ENCODE measurements around the gene VPS50. TPM values are rescaled to one million over a fixed set of nuclear protein-coding genes. Genes with fewer than 3 reads are reported as not detected.

Gene VPS50, protein sequence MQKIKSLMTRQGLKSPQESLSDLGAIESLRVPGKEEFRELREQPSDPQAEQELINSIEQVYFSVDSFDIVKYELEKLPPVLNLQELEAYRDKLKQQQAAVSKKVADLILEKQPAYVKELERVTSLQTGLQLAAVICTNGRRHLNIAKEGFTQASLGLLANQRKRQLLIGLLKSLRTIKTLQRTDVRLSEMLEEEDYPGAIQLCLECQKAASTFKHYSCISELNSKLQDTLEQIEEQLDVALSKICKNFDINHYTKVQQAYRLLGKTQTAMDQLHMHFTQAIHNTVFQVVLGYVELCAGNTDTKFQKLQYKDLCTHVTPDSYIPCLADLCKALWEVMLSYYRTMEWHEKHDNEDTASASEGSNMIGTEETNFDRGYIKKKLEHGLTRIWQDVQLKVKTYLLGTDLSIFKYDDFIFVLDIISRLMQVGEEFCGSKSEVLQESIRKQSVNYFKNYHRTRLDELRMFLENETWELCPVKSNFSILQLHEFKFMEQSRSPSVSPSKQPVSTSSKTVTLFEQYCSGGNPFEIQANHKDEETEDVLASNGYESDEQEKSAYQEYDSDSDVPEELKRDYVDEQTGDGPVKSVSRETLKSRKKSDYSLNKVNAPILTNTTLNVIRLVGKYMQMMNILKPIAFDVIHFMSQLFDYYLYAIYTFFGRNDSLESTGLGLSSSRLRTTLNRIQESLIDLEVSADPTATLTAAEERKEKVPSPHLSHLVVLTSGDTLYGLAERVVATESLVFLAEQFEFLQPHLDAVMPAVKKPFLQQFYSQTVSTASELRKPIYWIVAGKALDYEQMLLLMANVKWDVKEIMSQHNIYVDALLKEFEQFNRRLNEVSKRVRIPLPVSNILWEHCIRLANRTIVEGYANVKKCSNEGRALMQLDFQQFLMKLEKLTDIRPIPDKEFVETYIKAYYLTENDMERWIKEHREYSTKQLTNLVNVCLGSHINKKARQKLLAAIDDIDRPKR
- 10 to 100 TPM; 17.4 to 26.6 (median 23.7) TPM for total RNA-seq

DNA sequence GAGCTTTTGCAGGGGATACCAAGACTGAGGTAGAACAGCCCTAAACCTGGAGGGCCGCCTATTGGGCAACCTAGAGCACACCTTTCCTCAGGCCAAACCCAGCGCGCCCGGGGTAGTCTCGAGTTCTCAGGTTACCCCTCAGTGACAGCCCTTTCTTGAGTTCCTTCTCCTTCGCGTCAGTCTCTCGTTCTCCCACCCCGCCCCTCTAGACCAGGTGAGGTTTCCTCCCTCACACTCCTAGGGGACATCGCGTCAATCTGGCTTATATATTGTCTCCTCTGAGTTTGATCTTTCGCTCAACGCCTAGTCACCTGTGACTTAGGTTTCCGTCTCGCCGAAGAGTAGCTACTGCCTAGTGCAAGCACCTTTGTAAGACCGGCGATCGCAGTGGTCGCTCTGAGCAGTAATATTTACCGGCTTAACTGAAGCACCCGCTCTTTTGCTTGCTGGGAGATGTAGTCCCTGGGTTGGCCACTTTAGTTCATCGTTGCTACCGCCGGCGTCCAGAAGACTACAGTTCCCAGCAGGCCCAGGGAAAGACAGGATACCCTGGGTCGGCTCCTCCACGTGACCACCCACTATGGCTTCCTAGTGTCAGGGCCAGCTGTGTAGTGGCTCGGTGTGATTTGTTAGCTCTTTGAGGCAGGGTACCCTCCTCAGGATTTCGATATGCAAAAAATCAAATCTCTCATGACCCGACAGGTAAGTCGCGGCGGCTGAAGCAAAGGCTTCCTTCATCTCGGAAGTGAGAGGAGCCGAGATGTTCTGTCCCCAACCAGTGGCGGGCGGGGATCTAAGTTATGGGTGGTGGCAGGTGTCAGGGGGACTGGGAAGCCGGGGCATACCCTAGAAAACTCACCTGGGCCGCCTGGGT is at the start of gene VPS50:
VPS50 (plus strand) TSS at position 568 of the 874 bp plus-strand sequence; CDS start at position 670, 102 bp downstream.
- Histone ChIP-seq H3K9me3 (no peaks in the 10 kb centered on the region), H3K27ac (peak within 1 kb of the TSS in 3 of 4 donors; percentile 73 to 75 (median 74)), H3K4me1 (peaks cover 0 to 27% (median 2%) of the 10 kb centered on the region in 3 donors), H3K27me3 (no peaks in the 10 kb centered on the region), H3K36me3 (no peaks in the 10 kb centered on the region), H3K4me3 (peak within 1 kb of the TSS; percentile 85 to 94)
- TF ChIP-seq, protein P1, sequence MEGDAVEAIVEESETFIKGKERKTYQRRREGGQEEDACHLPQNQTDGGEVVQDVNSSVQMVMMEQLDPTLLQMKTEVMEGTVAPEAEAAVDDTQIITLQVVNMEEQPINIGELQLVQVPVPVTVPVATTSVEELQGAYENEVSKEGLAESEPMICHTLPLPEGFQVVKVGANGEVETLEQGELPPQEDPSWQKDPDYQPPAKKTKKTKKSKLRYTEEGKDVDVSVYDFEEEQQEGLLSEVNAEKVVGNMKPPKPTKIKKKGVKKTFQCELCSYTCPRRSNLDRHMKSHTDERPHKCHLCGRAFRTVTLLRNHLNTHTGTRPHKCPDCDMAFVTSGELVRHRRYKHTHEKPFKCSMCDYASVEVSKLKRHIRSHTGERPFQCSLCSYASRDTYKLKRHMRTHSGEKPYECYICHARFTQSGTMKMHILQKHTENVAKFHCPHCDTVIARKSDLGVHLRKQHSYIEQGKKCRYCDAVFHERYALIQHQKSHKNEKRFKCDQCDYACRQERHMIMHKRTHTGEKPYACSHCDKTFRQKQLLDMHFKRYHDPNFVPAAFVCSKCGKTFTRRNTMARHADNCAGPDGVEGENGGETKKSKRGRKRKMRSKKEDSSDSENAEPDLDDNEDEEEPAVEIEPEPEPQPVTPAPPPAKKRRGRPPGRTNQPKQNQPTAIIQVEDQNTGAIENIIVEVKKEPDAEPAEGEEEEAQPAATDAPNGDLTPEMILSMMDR (IDR thresholded peaks at IDR 0.05) = peak in 3 of 4 experiments; percentile 34 to 44 (median 39)
- TF ChIP-seq POLR2A (IDR thresholded peaks at IDR 0.05) = no peak
- TF ChIP-seq POLR2AphosphoS5 (IDR thresholded peaks at IDR 0.05) = peak; percentile 27
- WGBS, 2 donors (ENCODE audit: low coverage in 1 of 2) = 1% methylated on average over 15 to 31 of the region's 40 CpGs
- peak; percentile 100 for ATAC-seq

DNA sequence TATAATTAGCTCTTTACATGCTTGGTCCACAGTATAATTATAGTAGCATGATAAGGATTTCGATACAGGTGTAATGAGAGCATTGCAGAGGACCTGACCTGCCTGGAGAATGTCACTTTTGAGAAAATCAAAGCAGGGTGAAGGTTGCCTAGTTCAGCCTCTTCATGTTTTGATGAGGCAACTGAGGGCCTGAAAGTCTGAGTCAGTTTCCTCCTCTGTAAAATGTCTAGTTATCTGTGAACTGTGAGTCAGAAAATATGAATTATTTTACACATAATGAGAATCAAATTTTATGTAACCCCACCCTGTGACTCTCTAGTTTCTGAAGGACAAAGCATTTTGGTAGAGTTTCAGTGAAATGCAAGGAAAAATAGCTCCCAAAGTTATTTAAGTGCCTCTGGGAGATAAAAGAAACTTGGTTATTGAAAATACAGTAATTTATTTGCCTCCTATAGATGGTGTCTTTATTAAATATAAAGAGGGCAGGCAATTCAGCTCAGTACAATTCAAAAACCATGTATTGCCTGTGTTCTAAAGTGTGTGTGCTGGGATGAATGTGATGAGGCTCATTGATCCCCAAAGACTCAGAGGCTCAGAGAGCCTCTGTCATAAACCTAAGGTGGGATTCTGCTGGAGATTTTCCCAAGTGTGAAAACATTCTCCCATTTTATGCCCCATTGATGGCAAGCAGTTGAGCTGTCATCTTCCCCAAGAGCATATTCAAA is 46.7 kb upstream of the VPS50 start:
- 42% methylated on average over 1 of the region's 1 CpG; no CpG with 5 or more reads in 1 of the 2 donors for WGBS, 2 donors (ENCODE audit: low coverage in 1 of 2)
- H3K36me3 ChIP-seq = no peaks in the 10 kb centered on the region
- H3K4me3 ChIP-seq = no peak overlapping the region
- no peak overlapping the region for H3K27ac ChIP-seq
- no peaks in the 10 kb centered on the region for H3K27me3 ChIP-seq
- TF ChIP-seq POLR2AphosphoS5 (IDR thresholded peaks at IDR 0.05) (no peak), EP300 (IDR thresholded peaks at IDR 0.05) (no peak), POLR2A (IDR thresholded peaks at IDR 0.05) (no peak)
- TF ChIP-seq, protein P1 (IDR thresholded peaks at IDR 0.05) = no peak
- ATAC-seq = no peak
- H3K9me3 ChIP-seq = no peaks in the 10 kb centered on the region
- no peaks in the 10 kb centered on the region for H3K4me1 ChIP-seq

DNA sequence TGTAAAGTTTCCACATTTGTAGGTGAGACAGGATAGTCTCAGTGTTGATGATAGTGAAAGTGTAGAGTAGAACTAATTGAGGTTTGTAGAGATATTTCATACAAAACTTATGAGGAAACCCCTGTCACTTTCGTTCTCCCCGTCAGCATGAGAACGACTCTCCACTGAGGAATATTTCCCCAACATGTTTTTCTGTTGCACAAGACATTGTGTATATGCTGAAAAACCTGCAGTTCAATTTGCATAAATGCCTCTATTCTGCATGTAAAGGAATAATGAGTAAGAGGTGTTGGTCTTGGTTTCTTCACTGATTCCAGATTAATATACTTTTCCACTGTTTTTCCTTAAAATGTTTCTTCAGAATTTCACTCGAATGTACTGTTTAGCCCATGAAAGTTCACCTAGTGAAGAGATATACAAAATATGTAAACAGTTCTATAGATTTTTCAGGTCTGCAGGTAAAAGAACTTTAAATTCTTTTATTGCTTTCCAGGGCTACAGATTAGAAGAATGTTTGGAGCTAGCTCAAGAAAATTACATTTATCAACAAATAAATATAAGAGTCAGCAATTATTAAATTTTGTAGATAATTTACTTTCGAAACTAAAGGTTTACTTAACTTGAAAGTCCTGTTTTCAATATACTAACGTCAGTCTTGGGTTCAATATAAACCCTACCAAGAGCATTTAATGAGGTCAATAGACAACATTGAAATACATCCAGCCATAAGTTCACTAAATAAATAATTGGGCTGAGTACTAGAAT is 43.1 kb upstream of the VPS50 start:
- Histone ChIP-seq H3K4me1 (no peaks in the 10 kb centered on the region), H3K27ac (no peak overlapping the region), H3K9me3 (no peaks in the 10 kb centered on the region), H3K36me3 (no peaks in the 10 kb centered on the region), H3K4me3 (no peak overlapping the region), H3K27me3 (no peaks in the 10 kb centered on the region)
- WGBS, 2 donors (ENCODE audit: low coverage in 1 of 2) = 55 to 68% methylated on average over 6 of the region's 6 CpGs
- TF ChIP-seq POLR2AphosphoS5 (IDR thresholded peaks at IDR 0.05) (no peak), EP300 (IDR thresholded peaks at IDR 0.05) (no peak), POLR2A (IDR thresholded peaks at IDR 0.05) (no peak)
- TF ChIP-seq, protein P1 (IDR thresholded peaks at IDR 0.05) = no peak
- ATAC-seq = no peak
